ENCODE results near the gene PPOX. TPM values are rescaled to one million over a fixed set of nuclear protein-coding genes. Genes with fewer than 3 reads are reported as not detected.

PPOX gene
- total RNA-seq, 1 experiment from 2014 or later = 23.1 TPM

GRCh38 chr1:161218301-161219077 lies 52.3 kb downstream of the PPOX start:
- no peaks in the 10 kb centered on the region for H4K20me1 ChIP-seq (ENCODE audit: insufficient read depth)
- no peak overlapping the region for H2AFZ ChIP-seq
- H3K9me3 ChIP-seq (ENCODE audit: insufficient read depth, low read depth) = no peaks in the 10 kb centered on the region
- H3K79me2 ChIP-seq (ENCODE audit: low read depth) = no peaks in the 10 kb centered on the region
- CTCF ChIA-PET = no interaction called here
- no peaks in the 10 kb centered on the region for H3K27me3 ChIP-seq (ENCODE audit: insufficient read depth, low read depth)
- BruUV-seq (replicated peaks) = no TSS peak
- DNase-seq = no peak
- H3K4me1 ChIP-seq (replicated peaks; ENCODE audit: insufficient read depth) = peaks cover 7% of the 10 kb centered on the region; the same call in 1 of the 2 replicates
- no peak for TF ChIP-seq EZH2 (IDR thresholded peaks at IDR 0.05; ENCODE audit: low read depth)
- no peak for TF ChIP-seq CTCF (conservative IDR thresholded peaks at IDR 0.05)
- H3K4me3 ChIP-seq = no peak overlapping the region
- H3K4me2 ChIP-seq = no peak overlapping the region
- intact Hi-C loops (cut with micrococcal nuclease; ENCODE audit: unreplicated experiment) = no loop called here
- H3K9me2 ChIP-seq (ENCODE audit: insufficient read depth) = no peaks in the 10 kb centered on the region
- POLR2A ChIA-PET (ENCODE audit: unreplicated experiment) = interaction anchor here (0.6 kb wide), 1 partner anchor 200 kb away, joined by 3 read pairs; no protein-coding TSS in a partner anchor
- H3K27ac ChIP-seq = no peak overlapping the region
- H3F3A ChIP-seq (ENCODE audit: insufficient read depth, low read depth) = peaks cover 5% of the 10 kb centered on the region; the same call in 1 of the 2 replicates
- H3K36me3 ChIP-seq (ENCODE audit: low read depth) = peaks cover 4% of the 10 kb centered on the region

GRCh38 chr1:161219078-161219892 lies 53.1 kb downstream of the PPOX start:
- Histone ChIP-seq H3K27ac (no peak overlapping the region), H3K4me3 (no peak overlapping the region), H3K79me2 (ENCODE audit: low read depth) (no peaks in the 10 kb centered on the region), H3K9me3 (ENCODE audit: insufficient read depth, low read depth) (no peaks in the 10 kb centered on the region), H3F3A (ENCODE audit: insufficient read depth, low read depth) (peaks cover 5% of the 10 kb centered on the region; the same call in 1 of the 2 replicates), H3K4me1 (replicated peaks; ENCODE audit: insufficient read depth) (peaks cover 7% of the 10 kb centered on the region; the same call in 1 of the 2 replicates), H3K9me2 (ENCODE audit: insufficient read depth) (no peaks in the 10 kb centered on the region), H4K20me1 (ENCODE audit: insufficient read depth) (no peaks in the 10 kb centered on the region), H3K4me2 (no peak overlapping the region), H3K36me3 (ENCODE audit: low read depth) (no peaks in the 10 kb centered on the region), H2AFZ (no peak overlapping the region), H3K27me3 (ENCODE audit: insufficient read depth, low read depth) (no peaks in the 10 kb centered on the region)
- ChIA-PET CTCF (no interaction called here), POLR2A (ENCODE audit: unreplicated experiment) (interaction anchor here (0.6 kb wide), 1 partner anchor 201 kb away, joined by 3 read pairs; no protein-coding TSS in a partner anchor)
- TF ChIP-seq EZH2 (IDR thresholded peaks at IDR 0.05; ENCODE audit: low read depth) = no peak
- no peak for TF ChIP-seq CTCF (conservative IDR thresholded peaks at IDR 0.05)
- intact Hi-C loops (cut with micrococcal nuclease; ENCODE audit: unreplicated experiment) = no loop called here
- no peak for DNase-seq
- no TSS peak for BruUV-seq (replicated peaks)

- no TSS peak for BruUV-seq (replicated peaks)
- ChIA-PET POLR2A (ENCODE audit: unreplicated experiment) (no interaction called here), CTCF (no interaction called here)
- Histone ChIP-seq H3K36me3 (ENCODE audit: low read depth) (no peaks in the 10 kb centered on the region), H2AFZ (no peak overlapping the region), H3K4me2 (no peak overlapping the region), H3K27ac (no peak overlapping the region), H3K4me3 (no peak overlapping the region), H3K9me3 (ENCODE audit: insufficient read depth, low read depth) (no peaks in the 10 kb centered on the region), H3K79me2 (ENCODE audit: low read depth) (no peaks in the 10 kb centered on the region), H4K20me1 (ENCODE audit: insufficient read depth) (no peaks in the 10 kb centered on the region), H3K9me2 (ENCODE audit: insufficient read depth) (no peaks in the 10 kb centered on the region), H3K27me3 (ENCODE audit: insufficient read depth, low read depth) (no peaks in the 10 kb centered on the region), H3K4me1 (replicated peaks; ENCODE audit: insufficient read depth) (peaks cover 7% of the 10 kb centered on the region; the same call in 1 of the 2 replicates), H3F3A (ENCODE audit: insufficient read depth, low read depth) (peaks cover 5% of the 10 kb centered on the region; the same call in 1 of the 2 replicates)
- no peak for DNase-seq
- TF ChIP-seq EZH2 (IDR thresholded peaks at IDR 0.05; ENCODE audit: low read depth) (no peak), CTCF (conservative IDR thresholded peaks at IDR 0.05) (no peak)
- intact Hi-C loops (cut with micrococcal nuclease; ENCODE audit: unreplicated experiment) = loop anchor here (10.0 kb wide), 1 partner anchor 545 kb away; the partner anchor contains the start of gene ATF6
Observed at GRCh38 chr1:161220002-161220401, 53.8 kb downstream of the PPOX start.

Other genes with a start within 250 kb of the PPOX start
- not detected in 2 replicates for gene ITLN2, start 211.6 kb upstream of the PPOX start, total RNA-seq (2021)
- gene F11R, start 145.3 kb upstream of the PPOX start, total RNA-seq (2021) = 99.9 and 117 TPM in 2 replicates
- gene TSTD1, start 127.5 kb upstream of the PPOX start, total RNA-seq (2021) = 51.4 and 70.8 TPM in 2 replicates
- gene USF1, start 120.4 kb upstream of the PPOX start, total RNA-seq (2021) = 34.8 and 43.2 TPM in 2 replicates
- 0.46 and 0.65 TPM in 2 replicates for gene ARHGAP30, start 96.5 kb upstream of the PPOX start, total RNA-seq (2021)
- 8.8 and 9.0 TPM in 2 replicates for gene NECTIN4, start 76.9 kb upstream of the PPOX start, total RNA-seq (2021)
- gene KLHDC9, start 68.1 kb upstream of the PPOX start, total RNA-seq (2021) = 5.6 and 7.4 TPM in 2 replicates
- gene PFDN2, start 48.4 kb upstream of the PPOX start, total RNA-seq (2021) = 68.2 and 74.4 TPM in 2 replicates
- 25.9 and 26.8 TPM in 2 replicates for gene NIT1, start 48.3 kb upstream of the PPOX start, total RNA-seq (2021)
- gene DEDD, start 33.8 kb upstream of the PPOX start, total RNA-seq (2021) = 26.7 and 29.8 TPM in 2 replicates
- 74.2 and 74.9 TPM in 2 replicates for gene UFC1, start 12.4 kb upstream of the PPOX start, total RNA-seq (2021)
- 32.3 and 34.8 TPM in 2 replicates for gene USP21, start 6.9 kb upstream of the PPOX start, total RNA-seq (2021)
- 35.5 and 47.8 TPM in 2 replicates for gene B4GALT3, start 11.1 kb downstream of the PPOX start, total RNA-seq (2021)
- gene ADAMTS4, start 32.6 kb downstream of the PPOX start, total RNA-seq (2021) = 0.08 TPM in 1 of 2 replicates, not detected in the other
- gene NDUFS2, start 35.9 kb downstream of the PPOX start, total RNA-seq (2021) = 99.5 and 107 TPM in 2 replicates
- 1.3 TPM in 1 of 2 replicates, not detected in the other for gene FCER1G, start 48.9 kb downstream of the PPOX start, total RNA-seq (2021)
- not detected in 2 replicates for gene APOA2, start 57.2 kb downstream of the PPOX start, total RNA-seq (2021)
- gene TOMM40L, start 59.6 kb downstream of the PPOX start, total RNA-seq (2021) = 4.3 and 6.7 TPM in 2 replicates
- gene NR1I3, start 71.8 kb downstream of the PPOX start, total RNA-seq (2021) = not detected in 2 replicates
- not detected in 2 replicates for gene PCP4L1, start 92.3 kb downstream of the PPOX start, total RNA-seq (2021)
- gene MPZ, start 143.5 kb downstream of the PPOX start, total RNA-seq (2021) = 0.39 and 0.43 TPM in 2 replicates
- gene SDHC, start 148.0 kb downstream of the PPOX start, total RNA-seq (2021) = 215 and 216 TPM in 2 replicates
- 1.5 TPM in 1 of 2 replicates, not detected in the other for gene CFAP126, start 201.4 kb downstream of the PPOX start, total RNA-seq (2021)